GM10248 (cell line): ENCODE results near the gene IL16.
A peak's percentile ranks its signal among the peaks of the same experiment; 100 is the strongest.

Experiments used
- CTCF ChIA-PET: fragments of 300-600 bp; sonication (Branson Sonifier 250); formaldehyde crosslinking; extraction: SDS; loops from one replicate; lab custom pipeline; 2021; ENCODE audit warnings: antibody characterized with exemption; lab: Yijun Ruan, JAX
- POLR2A ChIA-PET: fragments of 350-650 bp; sonication (Branson Sonifier 250); formaldehyde crosslinking; extraction: SDS; loops from one replicate; lab custom pipeline; 2020; ENCODE audit warnings: antibody characterized with exemption; lab: Yijun Ruan, JAX
- DNase-seq: peaks from one replicate; pipeline ENCODE4 v3.0.0; 2012; ENCODE audit errors: extremely low spot score
- CTCF ChIP-seq: IDR thresholded peaks from 2 replicates; pipeline ENCODE4 v1.5.1; 2012; ENCODE audit warnings: mild to moderate bottlenecking, low read depth; ENCODE audit errors: extremely low read depth, missing control alignments, control extremely low read depth

IL16 gene

GRCh38 chr15:81288616-81289015, 91.9 kb downstream of the IL16 start:
- DNase-seq, result no peak
- TF ChIP-seq CTCF, result no peak
- POLR2A ChIA-PET, result no interaction called here
- CTCF ChIA-PET, result interaction anchor here (5.8 kb wide), 1 partner anchor 22 kb away, joined by 65 read pairs; no protein-coding TSS in a partner anchor

GRCh38 chr15:81289910-81290309, 93.2 kb downstream of the IL16 start:
- CTCF ChIA-PET, result interaction anchor here (1.7 to 7.9 kb wide), 6 partner anchors 8 to 45 kb away, joined by 5 to 73 read pairs (median 37); no protein-coding TSS in a partner anchor
- no peak for DNase-seq
- TF ChIP-seq CTCF, result no peak
- POLR2A ChIA-PET, result no interaction called here

- CTCF ChIA-PET, result interaction anchor here (0.8 to 7.9 kb wide), 15 partner anchors 10 to 185 kb away, joined by 3 to 73 read pairs (median 5); partner anchors contain the start of gene STARD5
- POLR2A ChIA-PET, result interaction anchor here (1.4 to 3.4 kb wide), 2 partner anchors 10 to 32 kb away, joined by 8 to 19 read pairs; partner anchors contain the start of gene STARD5
- no peak for DNase-seq
- no peak for TF ChIP-seq CTCF
Observed at GRCh38 chr15:81291916-81292522, 95.3 kb downstream of the IL16 start.

- CTCF ChIA-PET, result interaction anchor here (0.8 to 7.9 kb wide), 13 partner anchors 9 to 186 kb away, joined by 3 to 73 read pairs (median 7); no protein-coding TSS in a partner anchor
Observed at GRCh38 chr15:81292523-81293001, 95.9 kb downstream of the IL16 start.

GRCh38 chr15:81293728-81294515, 97.2 kb downstream of the IL16 start:
- TF ChIP-seq CTCF, result no peak
- ChIA-PET POLR2A (interaction anchor here (0.5 to 3.4 kb wide), 3 partner anchors 8 to 30 kb away, joined by 3 to 19 read pairs (median 3); partner anchors contain the start of gene STARD5), CTCF (interaction anchor here (1.3 to 7.9 kb wide), 7 partner anchors 8 to 34 kb away, joined by 3 to 73 read pairs (median 35); no protein-coding TSS in a partner anchor)
- peak; percentile 75 for DNase-seq

More at GRCh38 chr15:81292523-81293001, 95.9 kb downstream of the IL16 start:
- no peak for TF ChIP-seq CTCF
- peak; percentile 70 for DNase-seq
- POLR2A ChIA-PET, result interaction anchor here (1.4 to 3.4 kb wide), 2 partner anchors 9 to 31 kb away, joined by 8 to 19 read pairs; partner anchors contain the start of gene STARD5

- DNase-seq, result no peak
- ChIA-PET CTCF (interaction anchor here (1.3 to 7.9 kb wide), 6 partner anchors 7 to 34 kb away, joined by 3 to 73 read pairs (median 30); no protein-coding TSS in a partner anchor), POLR2A (no interaction called here)
- TF ChIP-seq CTCF, result peak; percentile 61
Observed at GRCh38 chr15:81294516-81294880, 97.8 kb downstream of the IL16 start.
